PC-3 (cell line): Measurements from ENCODE around the gene CALML4. TPM values are rescaled to one million over a fixed set of nuclear protein-coding genes. Genes with fewer than 3 reads are reported as not detected.
"Not testable (repeated sequence)": the region's sequence is repeated elsewhere in the genome, so short reads cannot be mapped to it uniquely, and the experiment has no call there.

Experiments
- ATAC-seq: fragments of 200-7000 bp; cut with Tn5 transposase; 2 replicates; pipeline ENCODE4 v1.9.1; 2020; ENCODE audit warnings: mild to moderate bottlenecking, moderate library complexity
- BruUV-seq: library from RNA; stranded (reverse); fragments of 400-500 nt; replicated peaks from 2 replicates; lab custom pipeline; 2021; lab: Mats Ljungman, UMichigan
- CTCF ChIA-PET: fragments of 300-600 bp; sonication (Branson Sonifier 250); formaldehyde crosslinking; loops from one replicate; lab custom pipeline; 2022; ENCODE audit warnings: antibody characterized with exemption; lab: Charles Lee
- POLR2A ChIA-PET: fragments of 300-600 bp; sonication (Branson Sonifier 250); formaldehyde crosslinking; loops from one replicate; lab custom pipeline; 2022; ENCODE audit warnings: antibody characterized with exemption; ENCODE audit not compliant: unreplicated experiment; lab: Charles Lee
- DNase-seq: peaks from one replicate; pipeline ENCODE4 v3.0.0-alpha.2; 2015
- H2AFZ ChIP-seq: fragments of 300-600 bp; sonication (generic); 2 replicates; pipeline ENCODE4 v1.6.0; 2016; ENCODE audit warnings: antibody characterized with exemption, low read length
- H3F3A ChIP-seq: fragments of 300-600 bp; sonication (generic); one replicate; pipeline ENCODE4 v1.6.0; 2017; ENCODE audit warnings: antibody characterized with exemption, low read length, control low read depth, mild to moderate bottlenecking; ENCODE audit not compliant: unreplicated experiment
- H3K27ac ChIP-seq: fragments of 300-600 bp; sonication (generic); 2 replicates; pipeline ENCODE4 v1.5.1; 2016; ENCODE audit warnings: mild to moderate bottlenecking, low read length
- H3K27me3 ChIP-seq: fragments of 300-600 bp; sonication (generic); 2 replicates; pipeline ENCODE4 v1.6.1; 2016; ENCODE audit warnings: low read length, mixed read lengths
- H3K36me3 ChIP-seq: fragments of 300-600 bp; sonication (generic); 2 replicates; pipeline ENCODE4 v1.6.1; 2016; ENCODE audit warnings: low read depth, mixed run types, low read length, mixed read lengths
- H3K4me1 ChIP-seq: fragments of 300-600 bp; sonication (generic); 2 replicates; pipeline ENCODE4 v1.5.1; 2016; ENCODE audit warnings: low read length; ENCODE audit not compliant: insufficient read depth
- H3K4me2 ChIP-seq: fragments of 300-600 bp; sonication (generic); 2 replicates; pipeline ENCODE4 v1.6.0; 2016; ENCODE audit warnings: low read length
- H3K4me3 ChIP-seq: fragments of 300-600 bp; sonication (generic); 2 replicates; pipeline ENCODE4 v1.5.1; 2016; ENCODE audit warnings: mild to moderate bottlenecking, low read length, mixed read lengths
- H3K79me2 ChIP-seq: fragments of 300-600 bp; sonication (generic); 2 replicates; pipeline ENCODE4 v1.6.1; 2017; ENCODE audit warnings: low read length, mixed read lengths
- H3K9ac ChIP-seq: fragments of 300-600 bp; sonication (generic); 2 replicates; pipeline ENCODE4 v1.6.0; 2016; ENCODE audit warnings: mild to moderate bottlenecking, low read length
- H3K9me2 ChIP-seq: fragments of 300-600 bp; sonication (generic); replicated peaks from 2 replicates; pipeline ENCODE4 v1.6.1; 2016; ENCODE audit warnings: mixed run types, low read length, mixed read lengths
- H3K9me3 ChIP-seq: fragments of 300-600 bp; sonication (generic); 2 replicates; pipeline ENCODE4 v1.6.1; 2016; ENCODE audit warnings: low read length, mixed read lengths
- H4K20me1 ChIP-seq: fragments of 300-600 bp; sonication (generic); 2 replicates; pipeline ENCODE4 v1.6.1; 2016; ENCODE audit warnings: low read length, mixed read lengths
- CTCF ChIP-seq: fragments of 300-600 bp; sonication (generic); conservative IDR thresholded peaks from 2 replicates; pipeline ENCODE4 v1.5.1; 2017; ENCODE audit warnings: antibody characterized with exemption, low read depth, mild to moderate bottlenecking, low read length
- EZH2 ChIP-seq: fragments of 300-600 bp; sonication (generic); IDR thresholded peaks from one replicate; pipeline ENCODE4 v1.6.1; 2017; ENCODE audit warnings: antibody characterized with exemption, mild to moderate bottlenecking, low read length; ENCODE audit not compliant: unreplicated experiment
- EZH2phosphoT487 ChIP-seq: fragments of 300-600 bp; sonication (generic); IDR thresholded peaks from 2 replicates; pipeline ENCODE4 v1.6.1; 2018; ENCODE audit warnings: mild to moderate bottlenecking, antibody characterized with exemption, low read length, borderline replicate concordance
- intact Hi-C: fragments of 100-400 bp; cut with micrococcal nuclease; formaldehyde crosslinking; loops from 2 replicates; pipeline ENCODE4 v1.9.0; 2023
- total RNA-seq: library from RNA; depleted of rRNA; stranded (reverse); fragments of >200 nt; gene quantifications from 2 replicates; pipeline ENCODE4 v1.2.3, GENCODE V29; 2014

The CALML4 gene
- total RNA-seq, 1 experiment from 2014 or later, result 4.8 TPM

- CTCF ChIA-PET, result no interaction called here
Measured at GRCh38 chr15:68214838-68215254, 9.7 kb upstream of the CALML4 start.

DNA sequence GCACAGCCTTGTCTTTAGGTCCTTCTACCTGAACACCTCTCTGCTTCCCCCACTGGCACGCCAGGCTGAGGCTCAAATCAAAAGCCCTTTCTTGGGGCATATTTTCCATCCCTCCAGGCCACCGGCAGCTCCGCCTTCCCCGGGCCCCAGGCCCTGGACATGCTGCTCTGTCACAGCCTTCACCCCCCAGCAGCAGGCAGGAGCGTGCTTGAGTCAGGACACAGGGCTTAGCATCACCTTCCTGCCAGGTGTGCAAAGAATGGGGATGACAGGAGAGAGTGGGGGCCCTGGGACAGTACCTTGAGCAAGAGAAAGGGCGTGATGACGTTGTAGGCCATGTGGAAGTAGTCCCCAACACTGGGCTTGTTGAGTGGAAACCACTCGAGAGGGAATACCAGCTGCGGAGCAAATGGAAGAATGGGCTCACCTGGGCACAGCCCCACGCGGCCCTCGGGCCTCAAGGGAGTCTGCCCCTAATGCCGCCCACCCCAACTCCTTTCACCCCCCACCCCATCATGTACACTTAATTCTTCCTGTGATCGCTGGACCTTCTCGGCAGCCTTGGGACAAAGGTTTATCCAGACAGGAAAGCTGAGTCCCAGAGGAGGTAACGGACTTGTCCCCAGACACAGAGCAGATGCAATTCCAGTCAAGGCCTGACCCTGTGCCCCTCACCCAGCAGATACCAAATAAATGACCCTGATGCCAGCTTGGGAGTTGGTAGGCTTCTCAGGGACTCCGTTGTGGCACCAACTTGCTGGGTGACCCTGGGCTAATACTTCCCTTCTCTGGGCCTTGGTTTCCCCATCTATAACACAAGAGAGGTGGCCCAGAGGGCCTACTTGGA, 9.1 kb upstream of the CALML4 start:
- Histone ChIP-seq H3K4me2 (no peak overlapping the region), H3K9ac (no peak overlapping the region), H3F3A (no peaks in the 10 kb centered on the region), H3K4me1 (no peaks in the 10 kb centered on the region), H3K27ac (no peak overlapping the region), H3K36me3 (peaks cover 3% of the 10 kb centered on the region; the same call in 1 of the 2 replicates), H2AFZ (no peak overlapping the region), H3K9me2 (no peaks in the 10 kb centered on the region), H3K4me3 (no peak overlapping the region), H3K27me3 (no peaks in the 10 kb centered on the region), H3K79me2 (peaks cover 28% of the 10 kb centered on the region), H4K20me1 (no peaks in the 10 kb centered on the region), H3K9me3 (no peaks in the 10 kb centered on the region)
- ATAC-seq, result no peak
- ChIA-PET POLR2A (no interaction called here), CTCF (no interaction called here)
- TF ChIP-seq EZH2phosphoT487 (no peak), EZH2 (no peak), CTCF (no peak)
- intact Hi-C loops, result no loop called here
- DNase-seq, result no peak
- no TSS peak for BruUV-seq

More at GRCh38 chr15:68214838-68215254, 9.7 kb upstream of the CALML4 start:
- intact Hi-C loops, result no loop called here
- H3K4me3 ChIP-seq, result no peak overlapping the region
- BruUV-seq, result no TSS peak
- TF ChIP-seq CTCF, result no peak
- no peak for TF ChIP-seq EZH2
- TF ChIP-seq EZH2phosphoT487, result no peak
- H3K27me3 ChIP-seq, result no peaks in the 10 kb centered on the region
- no peak overlapping the region for H3K4me2 ChIP-seq
- no peaks in the 10 kb centered on the region for H3K9me3 ChIP-seq
- no peak overlapping the region for H3K27ac ChIP-seq
- 0 out of 2 replicates have a peak, but pooled peaks cover 4% of the 10 kb centered on the region for H4K20me1 ChIP-seq
- H2AFZ ChIP-seq, result no peak overlapping the region
- peaks cover 34% of the 10 kb centered on the region for H3K79me2 ChIP-seq
- POLR2A ChIA-PET, result no interaction called here
- H3F3A ChIP-seq, result no peaks in the 10 kb centered on the region
- no peaks in the 10 kb centered on the region for H3K9me2 ChIP-seq
- ATAC-seq, result no peak
- DNase-seq, result no peak
- peaks cover 3% of the 10 kb centered on the region; the same call in 1 of the 2 replicates for H3K36me3 ChIP-seq
- H3K9ac ChIP-seq, result no peak overlapping the region
- no peaks in the 10 kb centered on the region for H3K4me1 ChIP-seq

DNA sequence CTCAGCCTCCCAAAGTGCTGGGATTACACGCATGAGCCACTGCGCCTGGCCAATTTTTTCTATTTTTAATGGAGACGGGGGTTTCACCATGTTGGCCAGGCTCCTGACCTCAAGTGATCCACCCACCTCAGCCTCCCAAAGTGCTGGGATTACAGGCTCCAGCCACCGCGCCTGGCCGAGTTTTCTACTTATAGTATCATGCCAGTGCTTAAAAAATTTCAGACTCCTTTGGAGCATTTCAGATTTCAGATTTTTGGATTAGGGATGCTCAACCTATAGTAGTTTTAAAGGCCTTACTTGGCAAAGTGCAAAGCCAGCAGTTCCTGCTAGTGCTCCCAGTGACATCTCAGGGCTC, 8.3 kb upstream of the CALML4 start:
- BruUV-seq, H3K4me2 ChIP-seq, ATAC-seq, DNase-seq, H4K20me1 ChIP-seq, H3K9me3 ChIP-seq, H3K9me2 ChIP-seq, H2AFZ ChIP-seq, H3K27ac ChIP-seq, POLR2A ChIA-PET, H3K9ac ChIP-seq, H3K4me3 ChIP-seq, H3K4me1 ChIP-seq, H3K27me3 ChIP-seq, intact Hi-C loops, CTCF ChIA-PET, H3F3A ChIP-seq, H3K36me3 ChIP-seq: not testable (repeated sequence)
- peaks cover 20% of the 10 kb centered on the region; the same call in 1 of the 2 replicates for H3K79me2 ChIP-seq
